Rectal smooth muscle tissue (tissue), 1 donor: ENCODE results near the gene SGMS2.

Experiments used
- H3K27ac ChIP-seq: one replicate; pipeline ENCODE4 v1.7.0; 2013; ENCODE audit warnings: low read depth, low read length, inconsistent platforms
- H3K27me3 ChIP-seq: one replicate; pipeline ENCODE4 v1.7.0; 2013; ENCODE audit warnings: low read length; ENCODE audit not compliant: control insufficient read depth, insufficient read depth
- H3K36me3 ChIP-seq: one replicate; pipeline ENCODE4 v1.7.0; 2013; ENCODE audit warnings: low read length; ENCODE audit not compliant: control insufficient read depth, insufficient read depth
- H3K4me1 ChIP-seq: one replicate; pipeline ENCODE4 v1.7.0; 2013; ENCODE audit warnings: low read length; ENCODE audit not compliant: control insufficient read depth, insufficient read depth
- H3K4me3 ChIP-seq: one replicate; pipeline ENCODE4 v1.7.0; 2013; ENCODE audit warnings: low read length
- H3K9ac ChIP-seq: one replicate; pipeline ENCODE4 v1.7.0; 2013; ENCODE audit warnings: low read length

Gene SGMS2

GRCh38 chr4:107808572-107808971 is 16.2 kb upstream of the SGMS2 start:
- no peaks in the 10 kb centered on the region for H3K4me1 ChIP-seq
- H3K27ac ChIP-seq = no peak overlapping the region
- no peak overlapping the region for H3K4me3 ChIP-seq
- peaks cover 3% of the 10 kb centered on the region for H3K27me3 ChIP-seq
- H3K36me3 ChIP-seq = no peaks in the 10 kb centered on the region
- H3K9ac ChIP-seq = no peak overlapping the region

- Histone ChIP-seq H3K36me3 (no peaks in the 10 kb centered on the region), H3K4me3 (no peak overlapping the region), H3K4me1 (no peaks in the 10 kb centered on the region), H3K27me3 (peaks cover 3% of the 10 kb centered on the region), H3K27ac (no peak overlapping the region), H3K9ac (no peak overlapping the region)
Observed at GRCh38 chr4:107809210-107809609, 15.5 kb upstream of the SGMS2 start.

GRCh38 chr4:107814758-107815157 is 10.0 kb upstream of the SGMS2 start:
- Histone ChIP-seq H3K27ac (no peak overlapping the region), H3K4me1 (no peaks in the 10 kb centered on the region), H3K4me3 (no peak overlapping the region)

GRCh38 chr4:107815158-107815557 is 9.6 kb upstream of the SGMS2 start:
- Histone ChIP-seq H3K4me1 (no peaks in the 10 kb centered on the region), H3K36me3 (no peaks in the 10 kb centered on the region), H3K27ac (no peak overlapping the region), H3K9ac (no peak overlapping the region), H3K27me3 (no peaks in the 10 kb centered on the region), H3K4me3 (no peak overlapping the region)

More at GRCh38 chr4:107814758-107815157, 10.0 kb upstream of the SGMS2 start:
- no peaks in the 10 kb centered on the region for H3K27me3 ChIP-seq
- H3K9ac ChIP-seq = no peak overlapping the region
- H3K36me3 ChIP-seq = no peaks in the 10 kb centered on the region

- H3K4me1 ChIP-seq = no peaks in the 10 kb centered on the region
- H3K36me3 ChIP-seq = no peaks in the 10 kb centered on the region
- H3K4me3 ChIP-seq = no peak overlapping the region
- no peak overlapping the region for H3K27ac ChIP-seq
- H3K27me3 ChIP-seq = no peaks in the 10 kb centered on the region
- H3K9ac ChIP-seq = no peak overlapping the region
Observed at GRCh38 chr4:107818301-107818910, 6.3 kb upstream of the SGMS2 start.

- peaks cover 2% of the 10 kb centered on the region for H3K27me3 ChIP-seq
- H3K27ac ChIP-seq = peak overlapping the region; percentile 93
- H3K9ac ChIP-seq = peak overlapping the region; percentile 76
- no peaks in the 10 kb centered on the region for H3K36me3 ChIP-seq
- peaks cover 4% of the 10 kb centered on the region for H3K4me1 ChIP-seq
- peak overlapping the region; percentile 75 for H3K4me3 ChIP-seq
Observed at GRCh38 chr4:107823870-107824349, 822 bp upstream of the SGMS2 start.

GRCh38 chr4:107825072-107825824 is 516 bp downstream of the SGMS2 start:
- peaks cover 2% of the 10 kb centered on the region for H3K27me3 ChIP-seq
- H3K27ac ChIP-seq = peak overlapping the region; percentile 93
- peaks cover 4% of the 10 kb centered on the region for H3K4me1 ChIP-seq

GRCh38 chr4:107826421-107826980 is 1.8 kb downstream of the SGMS2 start:
- no peaks in the 10 kb centered on the region for H3K36me3 ChIP-seq
- peaks cover 4% of the 10 kb centered on the region for H3K4me1 ChIP-seq
- H3K4me3 ChIP-seq = peak overlapping the region; percentile 75
- peaks cover 2% of the 10 kb centered on the region for H3K27me3 ChIP-seq
- H3K9ac ChIP-seq = no peak overlapping the region
- H3K27ac ChIP-seq = peak overlapping the region; percentile 93

More at GRCh38 chr4:107825072-107825824, 516 bp downstream of the SGMS2 start:
- Histone ChIP-seq H3K9ac (peak overlapping the region; percentile 38), H3K4me3 (peak overlapping the region; percentile 75), H3K36me3 (no peaks in the 10 kb centered on the region)

GRCh38 chr4:107828315-107829090 is 3.8 kb downstream of the SGMS2 start:
- Histone ChIP-seq H3K27ac (peak overlapping the region; percentile 93), H3K27me3 (peaks cover 2% of the 10 kb centered on the region), H3K9ac (no peak overlapping the region), H3K36me3 (no peaks in the 10 kb centered on the region), H3K4me3 (no peak overlapping the region), H3K4me1 (peaks cover 8% of the 10 kb centered on the region)

- Histone ChIP-seq H3K9ac (no peak overlapping the region), H3K27ac (no peak overlapping the region), H3K4me1 (peaks cover 12% of the 10 kb centered on the region), H3K4me3 (no peak overlapping the region), H3K36me3 (no peaks in the 10 kb centered on the region), H3K27me3 (no peaks in the 10 kb centered on the region)
Observed at GRCh38 chr4:107831140-107831539, 6.4 kb downstream of the SGMS2 start.

- peaks cover 13% of the 10 kb centered on the region for H3K4me1 ChIP-seq
- H3K9ac ChIP-seq = no peak overlapping the region
- no peak overlapping the region for H3K27ac ChIP-seq
- H3K36me3 ChIP-seq = no peaks in the 10 kb centered on the region
- no peak overlapping the region for H3K4me3 ChIP-seq
- no peaks in the 10 kb centered on the region for H3K27me3 ChIP-seq
Observed at GRCh38 chr4:107832275-107832807, 7.6 kb downstream of the SGMS2 start.
